Stomach (tissue), 4 donors: Measurements from ENCODE around the gene REP15.
A peak's percentile ranks its signal among the peaks of the same experiment; 100 is the strongest.

Experiments
- CTCF ChIP-seq, 7 experiments: fragments of 450-650 bp in 4 of 7; fragments of 200-600 bp in 3 of 7; sonication (generic) in 3 of 7; IDR thresholded peaks; one replicate each; pipeline ENCODE4 v1.5.1; 2016 to 2019; ENCODE audit warnings: antibody characterized with exemption in 7 of 7, control low read depth in 2 of 7, mild to moderate bottlenecking in 1 of 7
- POLR2A ChIP-seq, 4 donors: fragments of 450-650 bp; IDR thresholded peaks; one replicate each; pipeline ENCODE4 v1.6.1; 2016; ENCODE audit warnings: antibody characterized with exemption in 4 of 4, control low read depth in 2 of 4, mild to moderate bottlenecking in 1 of 4, moderate library complexity in 1 of 4

DNA sequence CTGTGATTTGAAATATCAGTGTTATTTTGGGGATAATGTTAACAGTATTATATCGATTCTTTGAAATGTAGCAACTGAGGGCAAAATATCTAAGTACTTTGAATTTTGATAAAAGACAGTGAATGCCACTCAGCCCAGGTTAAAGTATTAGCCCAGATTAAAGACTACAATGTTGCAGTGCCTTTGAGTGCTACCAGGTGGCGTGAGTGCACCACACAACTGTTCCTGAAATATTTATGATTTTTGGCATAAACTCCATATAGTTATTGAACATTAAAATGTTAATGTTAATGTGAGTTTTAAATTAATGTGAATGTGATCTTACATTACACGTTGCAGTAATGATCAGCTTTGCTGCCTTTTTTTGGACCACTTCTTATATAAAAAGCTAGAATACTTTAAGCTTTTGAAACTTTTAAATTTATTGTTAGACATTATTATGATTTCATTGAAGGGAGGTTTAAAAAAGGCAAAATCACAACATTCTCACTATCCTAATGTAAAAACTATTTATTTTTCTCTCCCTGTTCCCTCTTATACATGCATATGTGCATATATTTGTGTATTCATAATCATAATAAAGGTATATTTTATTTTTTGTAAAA lies 36.9 kb downstream of the REP15 start:
- TF ChIP-seq POLR2A (IDR thresholded peaks at IDR 0.05), result no peak
- TF ChIP-seq CTCF (IDR thresholded peaks at IDR 0.05), result peak in 5 of 7 experiments; percentile 58 to 76 (median 65)
